Ishikawa (cell line): ENCODE results near the gene R3HDML.

ENCODE experiments used
- CEBPB ChIP-seq: IDR thresholded peaks from 2 replicates; pipeline ENCODE4 v1.6.1; 2012
- CREB1 ChIP-seq: IDR thresholded peaks from 2 replicates; pipeline ENCODE4 v1.6.1; 2012; ENCODE audit warnings: low read depth
- EGR1 ChIP-seq: IDR thresholded peaks from 2 replicates; pipeline ENCODE4 v1.6.1; 2012
- EP300 ChIP-seq: IDR thresholded peaks from 2 replicates; pipeline ENCODE4 v1.6.1; 2012; ENCODE audit warnings: borderline replicate concordance
- FOXM1 ChIP-seq: IDR thresholded peaks from 2 replicates; pipeline ENCODE4 v1.6.1; 2012; ENCODE audit warnings: low read depth, borderline replicate concordance
- NFIC ChIP-seq: IDR thresholded peaks from 2 replicates; pipeline ENCODE4 v1.6.1; 2012
- RAD21 ChIP-seq: IDR thresholded peaks from 2 replicates; pipeline ENCODE4 v1.6.1; 2012; ENCODE audit warnings: low read depth
- TAF1 ChIP-seq: IDR thresholded peaks from 2 replicates; pipeline ENCODE4 v1.6.1; 2012; ENCODE audit warnings: low read depth, mild to moderate bottlenecking
- TCF12 ChIP-seq: IDR thresholded peaks from 2 replicates; pipeline ENCODE4 v1.6.1; 2012; ENCODE audit warnings: low read depth
- TEAD4 ChIP-seq: IDR thresholded peaks from 2 replicates; pipeline ENCODE4 v1.6.1; 2012
- YY1 ChIP-seq: IDR thresholded peaks from 2 replicates; pipeline ENCODE4 v1.6.1; 2012; ENCODE audit warnings: low read depth
- ZBTB7A ChIP-seq: IDR thresholded peaks from 2 replicates; pipeline ENCODE4 v1.6.1; 2012; ENCODE audit warnings: low read depth
- TF ChIP-seq, protein P1 (sequence below): IDR thresholded peaks from 2 replicates; pipeline ENCODE4 v1.6.1; 2012
- TF ChIP-seq, protein P2 (sequence below): IDR thresholded peaks from 2 replicates; pipeline ENCODE4 v1.6.1; 2012; ENCODE audit warnings: low read depth, mild to moderate bottlenecking
- TF ChIP-seq, protein P3 (sequence below): IDR thresholded peaks from 2 replicates; pipeline ENCODE4 v1.6.1; 2012

R3HDML gene

GRCh38 chr20:44291754-44292153, 45.1 kb upstream of the R3HDML start:
- TF ChIP-seq EP300 = no peak
- TF ChIP-seq YY1 = peak; percentile 44; the same call in 1 of the 2 replicates
- no peak for TF ChIP-seq NFIC

- TF ChIP-seq, protein P1, sequence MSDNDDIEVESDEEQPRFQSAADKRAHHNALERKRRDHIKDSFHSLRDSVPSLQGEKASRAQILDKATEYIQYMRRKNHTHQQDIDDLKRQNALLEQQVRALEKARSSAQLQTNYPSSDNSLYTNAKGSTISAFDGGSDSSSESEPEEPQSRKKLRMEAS = no peak
- TF ChIP-seq CEBPB (no peak), NFIC (no peak), YY1 (no peak), EGR1 (no peak), ZBTB7A (no peak), TCF12 (no peak), FOXM1 (no peak), TEAD4 (no peak), CREB1 (no peak)
- TF ChIP-seq, protein P2, sequence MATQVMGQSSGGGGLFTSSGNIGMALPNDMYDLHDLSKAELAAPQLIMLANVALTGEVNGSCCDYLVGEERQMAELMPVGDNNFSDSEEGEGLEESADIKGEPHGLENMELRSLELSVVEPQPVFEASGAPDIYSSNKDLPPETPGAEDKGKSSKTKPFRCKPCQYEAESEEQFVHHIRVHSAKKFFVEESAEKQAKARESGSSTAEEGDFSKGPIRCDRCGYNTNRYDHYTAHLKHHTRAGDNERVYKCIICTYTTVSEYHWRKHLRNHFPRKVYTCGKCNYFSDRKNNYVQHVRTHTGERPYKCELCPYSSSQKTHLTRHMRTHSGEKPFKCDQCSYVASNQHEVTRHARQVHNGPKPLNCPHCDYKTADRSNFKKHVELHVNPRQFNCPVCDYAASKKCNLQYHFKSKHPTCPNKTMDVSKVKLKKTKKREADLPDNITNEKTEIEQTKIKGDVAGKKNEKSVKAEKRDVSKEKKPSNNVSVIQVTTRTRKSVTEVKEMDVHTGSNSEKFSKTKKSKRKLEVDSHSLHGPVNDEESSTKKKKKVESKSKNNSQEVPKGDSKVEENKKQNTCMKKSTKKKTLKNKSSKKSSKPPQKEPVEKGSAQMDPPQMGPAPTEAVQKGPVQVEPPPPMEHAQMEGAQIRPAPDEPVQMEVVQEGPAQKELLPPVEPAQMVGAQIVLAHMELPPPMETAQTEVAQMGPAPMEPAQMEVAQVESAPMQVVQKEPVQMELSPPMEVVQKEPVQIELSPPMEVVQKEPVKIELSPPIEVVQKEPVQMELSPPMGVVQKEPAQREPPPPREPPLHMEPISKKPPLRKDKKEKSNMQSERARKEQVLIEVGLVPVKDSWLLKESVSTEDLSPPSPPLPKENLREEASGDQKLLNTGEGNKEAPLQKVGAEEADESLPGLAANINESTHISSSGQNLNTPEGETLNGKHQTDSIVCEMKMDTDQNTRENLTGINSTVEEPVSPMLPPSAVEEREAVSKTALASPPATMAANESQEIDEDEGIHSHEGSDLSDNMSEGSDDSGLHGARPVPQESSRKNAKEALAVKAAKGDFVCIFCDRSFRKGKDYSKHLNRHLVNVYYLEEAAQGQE = no peak
- TF ChIP-seq, protein P3, sequence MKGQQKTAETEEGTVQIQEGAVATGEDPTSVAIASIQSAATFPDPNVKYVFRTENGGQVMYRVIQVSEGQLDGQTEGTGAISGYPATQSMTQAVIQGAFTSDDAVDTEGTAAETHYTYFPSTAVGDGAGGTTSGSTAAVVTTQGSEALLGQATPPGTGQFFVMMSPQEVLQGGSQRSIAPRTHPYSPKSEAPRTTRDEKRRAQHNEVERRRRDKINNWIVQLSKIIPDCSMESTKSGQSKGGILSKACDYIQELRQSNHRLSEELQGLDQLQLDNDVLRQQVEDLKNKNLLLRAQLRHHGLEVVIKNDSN = no peak
These were observed 40.8 kb upstream of the R3HDML start for GRCh38 chr20:44296011-44296410.

GRCh38 chr20:44297721-44298120, 39.1 kb upstream of the R3HDML start:
- TF ChIP-seq, protein P2 = no peak
- TF ChIP-seq TEAD4 = no peak
- TF ChIP-seq ZBTB7A = no peak
- TF ChIP-seq EP300 = no peak
- TF ChIP-seq, protein P1 = no peak
- TF ChIP-seq CEBPB = no peak
- TF ChIP-seq TAF1 = no peak
- TF ChIP-seq, protein P3 = no peak
- no peak for TF ChIP-seq RAD21
- TF ChIP-seq FOXM1 = no peak
- TF ChIP-seq YY1 = no peak
- no peak for TF ChIP-seq EGR1
- no peak for TF ChIP-seq CREB1
- TF ChIP-seq NFIC = no peak
- TF ChIP-seq TCF12 = no peak

GRCh38 chr20:44301285-44301684, 35.6 kb upstream of the R3HDML start:
- TF ChIP-seq RAD21 = no peak
- TF ChIP-seq, protein P3 = no peak
- no peak for TF ChIP-seq EP300
- TF ChIP-seq, protein P1 = no peak
- no peak for TF ChIP-seq TAF1

DNA sequence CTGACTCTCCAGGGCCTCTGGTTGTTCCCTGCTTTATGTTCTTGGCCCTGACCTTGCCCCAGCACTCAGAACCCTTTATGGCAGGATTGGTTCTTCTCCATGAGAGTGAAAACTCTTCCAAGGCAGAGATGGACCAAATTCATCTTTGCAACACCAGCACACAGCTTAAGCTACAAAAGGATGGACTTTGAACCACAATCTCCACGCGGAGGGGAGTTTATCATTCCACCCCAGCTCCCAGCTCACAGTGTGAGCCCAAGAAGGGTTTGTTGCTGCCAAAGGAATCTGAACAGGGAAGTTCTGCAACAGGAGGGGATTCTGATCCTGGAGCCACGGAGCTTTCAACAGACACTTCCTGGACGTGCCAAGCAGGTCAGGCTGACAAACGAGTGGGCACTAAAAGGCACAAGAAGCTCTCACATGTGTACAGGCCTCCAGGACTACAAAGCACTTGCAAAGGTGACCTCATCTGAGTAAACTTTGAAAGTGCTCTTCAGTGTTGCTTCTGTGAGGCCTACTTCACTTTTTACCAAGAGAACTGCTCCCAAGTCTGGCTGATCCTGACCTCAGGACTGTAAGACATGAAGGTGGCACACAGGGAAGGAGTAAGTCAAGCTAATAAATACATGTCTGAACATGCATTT, 34.7 kb upstream of the R3HDML start:
- TF ChIP-seq FOXM1 (no peak), YY1 (no peak), ZBTB7A (no peak), CEBPB (no peak), EP300 (no peak), TEAD4 (no peak), TCF12 (no peak), EGR1 (no peak), NFIC (no peak), CREB1 (no peak), RAD21 (no peak)
- TF ChIP-seq, protein P2 = no peak
- TF ChIP-seq, protein P1 = no peak
- TF ChIP-seq, protein P3 = no peak
